ENCODE results near the gene UFSP2.

DNA sequence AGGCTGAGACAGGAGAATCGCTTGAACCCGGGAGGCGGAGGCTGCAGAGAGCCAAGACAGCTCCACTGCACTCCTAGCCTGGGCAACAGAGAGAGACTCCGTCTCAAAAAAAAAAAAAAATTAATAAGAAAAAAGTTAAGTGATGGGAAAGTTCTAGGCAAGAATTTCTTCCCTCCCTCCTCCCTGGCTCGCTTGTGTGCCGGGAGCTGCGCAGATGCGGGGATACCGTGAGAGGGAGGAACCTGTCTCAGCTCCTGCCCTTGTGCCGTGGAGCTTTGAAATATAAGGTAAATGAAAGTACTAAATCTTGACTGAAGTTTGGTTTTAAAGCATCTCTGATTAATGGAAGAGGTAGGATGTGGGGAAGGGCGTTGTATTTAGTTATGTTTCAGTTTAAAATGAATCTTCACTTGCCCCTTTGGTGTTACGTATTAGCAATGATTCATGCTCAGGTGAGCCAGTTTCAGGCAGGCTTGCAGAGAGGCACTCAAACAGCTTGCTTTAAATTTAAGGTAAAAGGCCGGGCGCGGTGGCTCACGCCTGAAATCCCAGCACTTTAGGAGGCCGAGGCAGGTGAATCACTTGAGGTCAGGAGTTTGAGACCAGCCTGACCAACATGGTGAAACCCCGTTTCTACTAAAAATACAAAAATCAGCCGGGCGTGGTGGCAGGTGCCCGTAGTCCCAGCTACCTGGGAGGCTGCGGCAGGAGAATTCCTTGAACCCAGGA, 1.4 kb upstream of the UFSP2 start:
- TF ChIP-seq POLR2AphosphoS5 (IDR thresholded peaks at IDR 0.05; ENCODE audit: borderline replicate concordance, low read depth, low read length) (no peak), EZH2 (IDR thresholded peaks at IDR 0.05) (no peak)
